GM19023 (cell line): ENCODE measurements around the gene FAM184A.

ENCODE experiments used
- ATAC-seq: cut with Tn5 transposase; IDR thresholded peaks from one replicate; pipeline ENCODE4 v1.9.1; 2021; ENCODE audit warnings: mild to moderate bottlenecking, moderate library complexity; ENCODE audit not compliant: unreplicated experiment

Gene FAM184A

GRCh38 chr6:118917546-118918328 lies 160.7 kb downstream of the FAM184A start:
- ATAC-seq = no peak

- no peak for ATAC-seq
Observed at GRCh38 chr6:118914598-118914997, 163.9 kb downstream of the FAM184A start.

- ATAC-seq = no peak
Observed at GRCh38 chr6:118913161-118913560, 165.3 kb downstream of the FAM184A start.

- no peak for ATAC-seq
Observed at GRCh38 chr6:118912646-118913045, 165.8 kb downstream of the FAM184A start.
